HG02943 (cell line): ENCODE measurements around the gene RPS6KL1.
A peak's percentile ranks its signal among the peaks of the same experiment; 100 is the strongest.

Experiments used
- ATAC-seq: cut with Tn5 transposase; IDR thresholded peaks from one replicate; pipeline ENCODE4 v1.9.1; 2021; ENCODE audit warnings: mild to moderate bottlenecking, low read depth, moderate library complexity; ENCODE audit not compliant: unreplicated experiment

The RPS6KL1 gene

DNA sequence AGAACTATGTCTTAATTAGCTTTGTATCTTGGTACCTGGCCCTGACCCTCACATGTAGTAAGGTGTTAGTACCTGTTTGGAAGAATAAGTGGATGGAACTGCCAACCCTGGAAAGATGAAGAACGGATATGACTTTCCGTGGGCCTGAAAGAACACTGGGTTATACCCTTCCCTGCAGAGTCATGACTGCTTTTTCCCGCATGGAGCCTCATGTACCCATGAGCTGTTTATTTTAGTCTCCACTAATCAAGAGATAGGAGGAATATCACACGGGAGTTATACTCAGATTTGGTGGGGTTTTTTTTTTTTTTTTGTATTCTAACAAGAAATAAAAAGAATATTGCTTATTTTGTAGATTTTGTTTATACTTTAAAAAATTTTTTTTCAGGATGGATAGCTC is 25.4 kb downstream of the RPS6KL1 start:
- no peak for ATAC-seq

DNA sequence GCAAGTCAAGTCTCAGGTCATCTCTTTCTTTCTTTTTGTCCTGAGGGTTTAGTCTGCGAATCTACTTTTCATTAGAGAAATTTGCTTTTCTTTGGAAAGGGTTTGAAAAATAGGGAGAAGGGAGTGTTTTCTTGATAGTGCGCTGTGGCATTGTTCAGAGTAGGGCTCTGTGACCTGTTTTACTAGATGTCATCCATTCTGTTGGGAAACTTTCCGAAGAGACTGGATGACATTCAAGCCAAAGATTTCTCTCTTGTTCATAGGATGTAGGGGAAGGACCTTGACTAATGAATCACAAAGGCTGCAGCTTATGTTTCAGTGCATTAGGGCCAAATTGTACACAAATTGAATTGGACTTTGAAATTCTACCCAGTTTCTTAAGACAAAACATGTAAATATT is 26.7 kb downstream of the RPS6KL1 start:
- ATAC-seq, result no peak

DNA sequence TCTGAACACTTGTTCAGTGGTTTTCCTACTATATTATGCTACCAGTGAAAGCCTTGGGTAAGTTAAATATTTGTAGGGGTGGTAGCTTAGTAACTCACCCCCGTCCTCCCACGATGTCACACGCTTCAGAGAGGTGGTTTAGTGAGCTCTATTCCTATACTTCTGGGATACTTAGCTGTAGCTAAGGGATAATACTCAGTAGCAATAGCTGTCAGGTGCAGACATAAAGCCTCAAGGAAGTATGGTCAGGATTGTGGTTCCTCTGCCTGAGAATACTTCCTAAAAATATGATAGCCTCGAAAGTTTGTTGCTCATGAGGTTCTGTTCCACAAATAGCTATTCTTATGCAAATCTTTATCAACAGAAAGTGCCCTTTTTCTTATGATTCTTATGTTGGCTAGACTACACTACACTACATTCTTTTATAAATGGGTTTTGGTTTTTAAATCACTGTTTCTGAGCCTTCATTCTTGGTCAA is 29.4 kb downstream of the RPS6KL1 start:
- ATAC-seq, result peak; percentile 55

DNA sequence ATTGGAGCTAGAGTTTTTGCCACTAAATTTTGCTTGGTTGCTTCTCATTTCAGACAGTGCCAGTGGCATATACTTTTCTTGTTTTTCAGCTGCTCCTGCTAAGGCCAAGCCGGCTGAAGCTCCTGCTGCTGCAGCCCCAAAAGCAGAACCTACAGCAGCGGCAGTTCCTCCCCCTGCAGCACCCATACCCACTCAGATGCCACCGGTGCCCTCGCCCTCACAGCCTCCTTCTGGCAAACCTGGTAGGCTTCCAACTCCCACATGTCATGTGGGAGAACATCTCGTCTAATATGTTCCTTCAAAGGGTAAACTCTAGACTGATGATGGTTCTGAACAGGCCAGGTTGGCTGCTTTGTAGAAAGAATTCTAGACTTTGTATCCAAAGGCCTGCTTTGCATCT is 30.3 kb downstream of the RPS6KL1 start:
- ATAC-seq, result no peak

DNA sequence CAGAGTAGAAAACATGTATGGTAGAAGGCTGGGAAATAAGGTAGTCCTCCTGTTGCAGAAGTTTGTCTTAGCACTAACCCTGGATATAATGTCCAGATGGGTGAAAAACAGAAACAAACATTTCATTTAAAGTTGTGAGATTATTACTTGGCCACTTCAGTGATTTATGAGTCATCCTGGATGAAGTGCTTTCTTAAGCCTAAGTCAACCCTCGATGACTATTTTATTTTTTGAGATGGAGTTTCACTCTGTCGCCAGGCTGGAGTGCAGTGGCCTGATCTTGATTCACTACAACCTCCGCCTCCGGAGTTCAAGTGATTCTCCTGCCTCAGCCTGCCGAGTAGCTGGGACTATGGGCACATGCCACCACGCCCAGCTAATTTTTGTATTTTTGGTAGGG is 31.2 kb downstream of the RPS6KL1 start:
- ATAC-seq, result no peak

DNA sequence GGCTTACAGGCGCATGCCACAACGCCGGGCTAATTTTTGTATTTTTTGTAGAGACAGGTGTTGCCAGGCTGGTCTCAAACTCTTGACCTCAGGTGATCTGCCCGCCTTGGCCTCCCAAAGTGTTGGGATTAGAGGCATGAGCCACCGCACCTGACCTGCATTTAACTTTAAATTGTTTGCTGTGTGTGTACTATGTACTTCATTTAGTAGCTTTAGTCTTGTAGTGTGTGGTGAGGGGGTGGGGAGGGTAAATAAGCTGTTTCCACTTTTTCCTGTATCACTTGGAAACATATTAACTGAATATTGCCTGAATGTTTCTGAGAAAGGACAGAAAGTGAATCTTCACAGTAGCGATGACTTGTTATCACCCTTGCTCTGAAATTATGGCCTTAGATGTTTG is 32.8 kb downstream of the RPS6KL1 start:
- ATAC-seq, result no peak

DNA sequence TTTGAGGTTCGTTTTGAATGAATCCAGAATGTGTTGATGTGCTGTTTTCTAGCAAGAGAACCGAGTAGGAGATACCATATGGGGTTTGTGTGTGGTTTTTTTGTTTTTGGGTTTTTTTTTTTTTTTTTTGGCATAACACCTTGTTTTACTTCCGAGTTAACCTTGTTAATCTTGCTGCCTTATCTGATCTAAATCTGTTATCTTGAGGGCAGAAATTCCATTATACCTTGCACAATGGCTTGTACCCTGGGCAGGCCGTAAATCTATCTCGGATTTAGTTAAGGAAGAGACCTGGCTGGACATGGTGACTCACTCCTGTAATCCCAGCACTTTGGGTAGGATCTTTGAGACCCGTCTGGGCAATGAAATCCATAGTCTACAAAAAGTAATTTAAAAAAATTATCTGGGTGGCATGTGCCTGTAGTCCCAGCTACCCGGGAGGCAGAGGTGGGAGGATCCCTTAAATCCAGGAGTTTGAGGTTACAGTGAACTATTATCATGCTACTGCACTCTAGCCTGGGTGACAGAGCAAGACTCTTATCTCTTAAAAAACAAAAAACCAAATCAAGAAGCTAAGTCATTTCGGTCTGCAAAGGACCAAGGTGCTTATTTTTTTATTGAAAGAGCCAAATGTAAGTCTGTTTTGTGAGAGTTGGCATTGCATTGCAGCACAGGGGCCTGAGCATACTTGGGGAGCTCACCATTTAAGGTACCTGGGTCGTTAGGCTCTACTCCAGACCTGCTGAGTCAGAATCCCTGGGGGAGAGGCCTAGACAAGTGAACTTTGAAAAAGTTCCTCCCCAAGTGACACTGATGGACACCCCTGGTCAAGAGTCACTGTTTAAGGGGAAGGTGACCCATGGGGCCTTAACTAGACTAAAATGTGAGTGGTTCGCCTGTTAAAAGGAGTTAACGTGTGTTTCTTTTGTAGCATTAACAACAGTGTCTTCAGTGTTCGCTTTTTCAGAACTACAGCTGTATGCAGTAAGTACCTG is 34.6 kb downstream of the RPS6KL1 start:
- no peak for ATAC-seq

DNA sequence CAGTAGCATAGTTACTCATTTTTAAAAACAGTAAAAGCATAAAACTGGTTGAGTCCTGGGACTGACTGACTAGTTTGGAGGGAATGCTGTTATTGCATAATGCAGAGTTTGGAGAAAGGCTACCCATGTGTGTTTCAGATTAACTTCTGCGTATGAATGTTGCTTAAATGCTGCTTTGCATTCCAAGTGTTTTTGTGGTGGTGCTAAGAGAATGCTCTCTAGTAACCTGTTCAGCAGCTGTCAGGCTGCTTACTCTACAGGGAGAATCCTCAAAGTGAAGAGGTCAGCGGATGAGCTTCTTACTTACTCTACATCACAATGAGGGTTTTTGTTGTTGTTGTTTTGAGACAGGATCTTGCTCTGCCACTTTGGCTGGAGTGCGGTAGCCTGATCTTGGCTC is 37.1 kb downstream of the RPS6KL1 start:
- ATAC-seq, result no peak

DNA sequence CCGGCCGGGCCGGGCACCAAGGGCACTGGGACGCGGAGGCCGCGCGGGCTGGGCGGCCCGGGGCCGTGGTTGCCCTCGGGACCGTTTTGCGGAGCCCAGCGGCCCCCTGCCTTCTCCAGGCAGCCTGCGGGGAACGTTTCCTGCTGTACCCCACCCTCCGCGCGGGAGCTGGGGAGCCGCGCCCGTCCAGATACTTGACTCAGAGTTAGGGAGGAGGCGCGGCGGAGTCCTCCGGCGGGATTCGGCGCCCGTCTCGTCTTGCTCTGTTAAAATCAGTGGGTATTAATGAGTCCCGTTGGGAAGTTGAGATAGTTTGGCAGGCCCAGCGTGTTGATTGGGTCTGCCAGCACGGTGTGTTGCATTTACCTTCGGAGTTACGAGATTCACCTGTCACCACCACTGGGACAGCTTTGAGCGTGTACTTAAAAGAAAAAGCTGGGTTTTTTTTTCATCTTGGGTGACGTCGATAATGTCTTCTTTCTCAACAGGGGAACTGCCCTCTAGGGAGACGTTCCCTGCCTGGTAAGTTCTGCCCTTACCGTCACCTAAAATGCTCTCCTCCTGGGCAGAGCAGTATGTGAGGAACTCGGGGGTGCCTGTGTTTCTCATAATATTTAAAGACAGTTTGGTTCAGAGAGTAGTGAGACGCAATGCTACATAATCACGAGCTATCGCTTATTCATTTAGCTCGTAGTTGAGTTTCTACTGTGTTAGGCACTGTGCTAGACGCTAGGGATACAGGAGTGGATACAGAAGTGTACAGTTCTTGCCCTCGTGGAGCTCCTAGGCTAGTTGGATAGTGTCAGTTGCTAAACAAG is 40.7 kb downstream of the RPS6KL1 start:
- peak; percentile 36 for ATAC-seq

DNA sequence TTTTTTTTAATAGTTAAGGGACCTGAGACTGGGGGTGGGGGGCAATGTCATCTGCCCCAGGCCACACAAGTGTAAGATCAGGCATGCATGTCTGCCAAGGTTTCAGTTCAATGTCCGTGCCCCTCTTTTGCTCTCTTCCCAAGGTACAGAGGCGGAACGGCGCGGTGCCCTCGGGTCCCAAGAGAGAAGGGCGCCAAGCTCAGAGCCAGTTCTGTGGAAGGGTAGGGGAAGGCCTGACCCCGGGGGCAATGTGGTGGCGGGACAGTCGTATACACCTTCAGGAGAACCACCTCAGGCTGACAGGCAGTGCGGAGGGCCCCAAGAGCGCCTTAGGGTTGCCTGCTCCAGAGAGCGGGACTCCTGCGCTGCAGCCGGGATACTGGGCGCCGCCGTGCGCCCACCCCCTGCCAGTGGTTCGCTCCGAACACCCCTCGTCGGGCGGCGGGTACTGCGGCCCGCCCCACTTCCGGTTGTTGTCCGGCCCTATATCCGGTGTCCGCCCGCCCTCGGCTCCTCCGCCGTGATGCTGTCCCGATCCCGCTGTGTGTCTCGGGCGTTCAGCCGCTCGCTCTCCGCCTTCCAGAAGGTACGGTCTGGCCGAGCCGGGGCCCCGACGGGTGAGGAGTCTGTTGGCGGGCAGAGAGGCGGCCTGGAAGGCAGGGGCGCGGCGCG is 41.5 kb downstream of the RPS6KL1 start, which contains the start of gene DLST:
TSS of gene DLST (plus strand) at position 486 of the 672 bp plus-strand sequence. CDS start at position 524, 38 bp downstream.
- peak; percentile 83 for ATAC-seq

DNA sequence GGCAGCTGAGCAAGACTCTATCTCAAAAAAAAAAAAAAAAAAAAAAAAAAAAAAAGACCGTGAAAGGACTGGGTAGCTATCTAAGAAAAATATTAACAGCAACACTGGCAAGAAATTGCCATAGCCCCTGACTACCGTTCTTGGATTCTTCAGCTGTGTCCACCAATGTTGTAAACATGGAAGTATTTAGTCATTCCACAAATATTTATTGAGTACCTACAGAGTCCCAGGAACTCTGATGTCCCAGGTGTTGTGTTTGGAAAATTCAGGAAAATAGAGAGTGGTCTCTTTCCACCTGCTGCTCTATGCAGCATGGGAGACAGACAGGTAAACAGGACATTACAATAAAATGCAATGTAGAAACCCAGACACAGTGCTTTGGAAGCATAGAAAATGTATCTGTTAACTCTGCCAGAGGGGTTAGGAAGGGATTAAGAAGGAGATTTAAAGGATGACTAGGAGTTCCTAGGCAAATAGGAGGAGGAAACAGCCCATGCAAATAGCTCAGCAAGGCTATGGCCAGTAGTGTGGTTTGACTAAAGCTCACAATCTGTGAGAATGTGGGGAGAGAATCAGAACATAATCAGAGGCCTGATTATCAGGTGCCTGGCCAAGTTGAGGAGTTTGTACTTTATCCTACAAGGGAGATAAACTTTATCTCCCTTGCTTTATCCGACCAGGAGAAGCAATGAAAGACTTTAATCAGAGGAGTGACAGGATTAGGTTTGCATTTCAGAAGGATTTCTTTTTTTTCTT is 43.5 kb downstream of the RPS6KL1 start:
- no peak for ATAC-seq

DNA sequence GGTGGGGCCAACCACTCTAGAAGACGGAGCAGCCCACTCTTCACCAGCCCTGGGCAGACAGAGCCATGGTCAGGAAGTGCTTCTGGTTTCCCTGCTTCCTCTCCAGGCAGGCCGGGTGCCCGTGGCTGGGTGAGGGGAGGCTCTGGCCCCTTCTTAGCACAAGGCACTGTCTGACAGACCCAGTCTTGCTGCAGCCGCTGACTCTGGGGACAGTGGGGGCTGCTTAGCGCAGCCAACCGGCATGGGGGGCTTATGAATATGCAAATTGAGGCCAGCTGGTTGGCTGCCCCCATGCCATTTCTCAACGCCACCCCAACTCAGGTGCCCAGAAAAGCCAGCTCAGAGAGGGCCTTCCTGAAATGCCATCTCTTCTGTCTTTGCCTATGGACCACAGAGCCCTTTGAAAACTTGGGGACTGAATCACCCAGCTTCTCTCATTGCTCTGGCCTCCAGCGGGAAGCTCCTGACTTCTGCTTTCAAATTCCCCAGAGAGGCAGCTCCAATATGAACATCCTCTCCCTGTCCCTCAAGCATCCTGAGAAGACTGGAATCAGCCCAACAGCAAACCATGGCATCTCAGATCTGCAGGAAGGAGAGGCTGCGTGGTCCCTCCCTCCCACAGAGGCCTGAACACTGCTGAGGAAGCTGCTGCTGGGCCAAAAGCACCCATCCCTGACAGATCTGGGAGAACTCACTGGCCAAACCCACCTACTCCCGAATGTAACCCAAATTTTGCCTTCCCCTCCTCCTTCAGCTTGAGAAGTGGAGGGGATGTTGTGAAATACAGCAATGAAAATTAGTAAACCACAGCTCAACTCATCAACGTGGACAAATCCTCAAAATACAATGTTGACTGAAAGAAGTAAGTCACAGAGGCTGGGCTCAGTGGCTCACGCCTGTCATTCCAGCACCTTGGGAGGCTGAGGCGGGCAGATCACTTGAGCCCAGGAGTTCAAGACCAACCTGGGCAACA is 46.8 kb downstream of the RPS6KL1 start, which contains the start of gene PROX2:
TSS of gene PROX2 (minus strand) at position 205 of the 973 bp plus-strand sequence. CDS start 12,311 bp downstream, outside the sequence.
- no peak for ATAC-seq

DNA sequence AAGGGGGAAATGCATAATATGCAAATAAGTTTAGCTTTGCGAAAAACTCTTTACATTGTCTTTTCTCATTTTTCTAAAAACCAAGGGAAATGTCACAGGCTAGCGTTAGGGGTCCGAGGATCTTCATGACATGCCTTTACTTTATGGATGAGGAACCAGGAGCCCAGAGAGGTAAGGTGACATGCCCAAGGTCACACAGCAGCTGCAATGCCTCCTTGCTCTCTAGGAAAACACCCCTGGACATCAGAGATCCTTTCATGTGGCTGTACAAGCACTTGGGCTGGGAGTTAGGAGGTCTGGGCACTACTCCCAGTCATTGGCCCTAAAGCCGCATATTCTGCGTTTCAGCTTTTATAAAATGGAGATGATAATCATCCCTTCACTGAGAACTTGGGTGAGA is 47.9 kb downstream of the RPS6KL1 start:
- ATAC-seq, result no peak

DNA sequence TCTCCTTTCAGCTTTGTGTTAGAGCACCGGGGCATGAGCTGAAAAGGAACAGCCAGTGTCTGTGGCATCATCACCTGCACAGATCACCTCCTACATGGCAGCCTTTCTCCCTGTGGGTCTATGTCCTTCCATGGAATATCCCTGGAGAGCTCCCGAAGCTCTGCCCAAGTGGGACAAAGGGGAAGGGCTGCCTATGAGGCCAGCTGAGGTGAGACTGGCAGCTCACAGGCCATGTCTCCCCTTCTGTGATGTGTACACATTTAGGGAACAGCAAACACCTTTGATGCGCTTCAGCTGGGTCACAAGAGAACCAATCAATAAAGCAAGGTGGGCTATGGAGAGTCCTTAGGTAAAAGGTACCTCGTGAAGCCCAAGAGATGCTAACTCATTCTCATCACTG is 51.2 kb downstream of the RPS6KL1 start:
- ATAC-seq, result no peak

DNA sequence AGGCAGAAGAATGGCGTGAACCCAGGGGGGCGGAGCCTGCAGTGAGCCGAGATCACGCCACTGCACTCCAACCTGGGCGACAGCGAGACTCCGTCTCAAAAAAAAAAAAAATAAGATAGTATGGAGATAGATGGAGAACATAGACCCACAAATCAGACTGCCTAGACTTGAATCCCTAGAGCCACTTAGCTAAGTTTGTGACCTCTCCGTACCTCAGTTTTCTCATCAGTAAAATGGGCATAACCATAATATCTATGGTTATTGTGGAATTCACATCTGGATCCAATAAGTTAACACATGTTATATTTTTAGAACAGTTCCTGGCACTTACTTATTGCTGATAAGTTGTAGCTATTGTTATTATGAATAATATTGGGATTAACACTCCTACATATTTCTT is 54.3 kb downstream of the RPS6KL1 start:
- ATAC-seq, result no peak

DNA sequence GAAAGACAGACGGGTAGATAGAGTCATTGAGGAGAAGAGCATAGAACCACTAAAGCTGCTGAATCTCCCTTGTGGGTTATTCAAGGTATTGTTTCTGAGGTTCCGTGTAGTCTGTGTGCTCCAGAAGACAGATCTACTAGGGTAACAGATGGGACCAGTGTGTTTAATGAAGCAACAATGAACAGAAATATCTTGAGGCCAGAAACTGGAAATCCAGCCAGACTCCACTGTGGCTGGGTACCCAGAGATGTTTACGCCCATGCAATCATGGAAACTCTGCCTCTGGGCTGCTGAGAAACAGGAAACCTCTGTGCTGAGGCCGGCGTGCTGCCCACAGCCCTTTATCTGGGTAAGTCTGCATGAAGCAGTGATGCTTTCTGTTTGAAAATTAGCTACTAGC is 55.4 kb downstream of the RPS6KL1 start:
- ATAC-seq, result no peak

DNA sequence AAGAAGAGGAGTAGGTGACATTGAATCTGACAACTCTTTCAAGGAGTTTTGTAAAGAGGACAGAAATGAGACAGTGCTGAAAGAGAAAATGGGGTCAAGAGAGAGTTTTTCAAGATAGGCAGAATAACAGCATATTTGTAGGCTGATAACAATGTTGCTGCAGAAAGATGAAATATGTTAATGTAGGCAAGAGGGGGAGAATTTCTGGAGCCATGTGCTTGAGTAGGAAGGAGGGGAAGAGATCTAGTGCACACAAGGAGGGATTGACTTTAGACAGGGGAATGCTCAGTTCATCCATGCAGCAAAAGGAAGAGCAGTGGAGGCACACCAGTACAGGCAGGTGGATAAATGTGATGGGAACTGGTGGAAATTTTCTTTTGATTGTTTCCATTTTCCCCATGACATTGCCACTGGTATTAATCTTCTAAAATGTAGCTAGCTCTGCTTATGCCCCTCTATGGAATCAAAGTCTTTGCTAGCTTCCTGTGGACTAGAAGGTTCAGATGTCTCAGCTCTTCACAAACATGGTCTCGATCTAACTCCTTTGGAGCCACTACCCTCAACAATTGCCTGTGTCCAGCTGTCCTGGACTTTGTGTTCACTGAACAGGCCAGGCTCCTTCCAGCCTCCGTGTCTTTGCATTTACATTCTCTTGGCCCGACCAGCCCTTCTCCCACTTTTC is 56.2 kb downstream of the RPS6KL1 start:
- ATAC-seq, result no peak

DNA sequence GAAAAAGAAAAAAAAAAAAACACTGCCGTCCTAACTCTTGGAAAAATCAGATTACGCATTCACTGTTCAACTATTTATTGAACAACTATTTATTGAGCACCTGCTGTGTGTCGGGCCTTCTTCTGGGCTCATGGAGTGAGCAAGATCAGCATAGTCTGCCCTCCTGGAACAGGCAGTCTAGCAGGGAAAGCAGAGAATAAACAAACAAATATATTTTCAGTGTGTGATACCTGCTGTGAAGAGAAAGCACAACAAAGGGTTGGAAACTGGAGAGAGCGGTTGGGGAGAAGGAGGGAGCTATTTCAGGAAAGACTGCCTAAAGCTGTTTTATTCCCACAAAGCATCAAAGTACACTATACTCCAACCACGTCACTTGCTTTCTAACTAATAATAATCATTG is 57.9 kb downstream of the RPS6KL1 start:
- ATAC-seq, result no peak
